GM21825 (cell line): ENCODE data around the gene ACOT12.
"Not testable (repeated sequence)": the region's sequence is repeated elsewhere in the genome, so short reads cannot be mapped to it uniquely, and the experiment has no call there.

Experiments
- ATAC-seq: cut with Tn5 transposase; IDR thresholded peaks from one replicate; pipeline ENCODE4 v1.9.1; 2021; ENCODE audit warnings: mild to moderate bottlenecking, moderate library complexity; ENCODE audit not compliant: unreplicated experiment

ACOT12 gene

GRCh38 chr5:81297531-81297930, 96.4 kb downstream of the ACOT12 start:
- no peak for ATAC-seq

GRCh38 chr5:81294021-81294420, 99.9 kb downstream of the ACOT12 start:
- not testable (repeated sequence) for ATAC-seq

GRCh38 chr5:81292130-81292529, 101.8 kb downstream of the ACOT12 start:
- no peak for ATAC-seq

DNA sequence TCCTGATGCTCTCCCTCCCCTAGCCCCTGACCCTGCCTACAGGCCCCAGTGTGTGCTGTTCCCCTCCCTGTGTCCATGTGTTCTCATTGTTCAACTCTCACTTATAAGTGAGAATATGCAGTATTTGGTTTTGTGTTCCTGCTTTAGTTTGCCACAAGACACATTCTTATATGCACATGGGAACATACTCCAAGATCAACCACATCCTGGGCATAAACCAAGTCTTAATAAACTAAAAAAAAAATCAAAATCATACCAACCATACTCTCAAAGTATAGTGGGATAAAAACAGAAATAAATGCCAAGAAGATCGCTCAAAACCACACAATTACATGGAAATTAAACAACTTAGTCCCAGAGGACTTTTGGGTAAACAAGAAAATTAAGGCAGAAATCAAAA, 103.8 kb downstream of the ACOT12 start:
- ATAC-seq = no peak

GRCh38 chr5:81288021-81288433, 105.9 kb downstream of the ACOT12 start:
- no peak for ATAC-seq

- ATAC-seq = no peak
Measured at GRCh38 chr5:81286059-81286617, 107.8 kb downstream of the ACOT12 start.

DNA sequence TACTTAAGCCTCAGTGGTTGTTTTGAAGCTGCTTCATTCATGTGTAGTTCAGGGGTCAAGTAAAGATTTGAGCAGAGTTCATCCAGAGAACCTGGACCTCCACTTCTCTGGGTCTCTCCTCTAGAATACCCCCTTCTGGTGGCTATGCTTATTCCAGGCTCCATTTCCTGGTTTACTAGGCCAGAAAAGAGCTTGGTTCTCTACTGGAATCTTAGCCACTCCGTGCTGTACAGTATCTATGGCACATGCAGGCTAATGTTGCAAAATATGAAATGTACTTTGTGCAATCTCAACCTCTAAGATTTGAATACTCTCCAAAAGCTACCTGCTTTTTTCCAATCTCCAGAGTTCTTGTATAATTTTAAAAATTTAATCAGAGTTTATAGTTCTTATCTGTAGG, 110.0 kb downstream of the ACOT12 start:
- no peak for ATAC-seq
